ENCODE results near the gene TMEM69. TPM values are rescaled to one million over a fixed set of nuclear protein-coding genes. Genes with fewer than 3 reads are reported as not detected.
A peak's percentile ranks its signal among the peaks of the same experiment; 100 is the strongest.
"Not testable (repeated sequence)": the region's sequence is repeated elsewhere in the genome, so short reads cannot be mapped to it uniquely, and the experiment has no call there.

TMEM69 gene
- total RNA-seq, 1 donor from 2014 or later, result 13.3 TPM

GRCh38 chr1:45721207-45721606 lies 33.2 kb downstream of the TMEM69 start:
- DNase-seq (ENCODE audit: extremely low spot score in 2 of 2), result no peak
- H3K27me3 ChIP-seq, result no peaks in the 10 kb centered on the region
- no peak overlapping the region for H3K27ac ChIP-seq
- H3K36me3 ChIP-seq, result peaks cover 0 to 4% of the 10 kb centered on the region in 2 donors
- no peak overlapping the region for H3K4me3 ChIP-seq
- intact Hi-C loops (cut with DNase I), result no loop called here
- H3K4me1 ChIP-seq, result no peaks in the 10 kb centered on the region
- no peak for TF ChIP-seq CTCF (IDR thresholded peaks at IDR 0.05)
- TF ChIP-seq POLR2A (IDR thresholded peaks at IDR 0.05), result no peak
- TF ChIP-seq POLR2AphosphoS5 (IDR thresholded peaks at IDR 0.05; ENCODE audit: insufficient read depth in 1 of 2, low read depth in 1 of 2), result no peak
- no peaks in the 10 kb centered on the region for H3K9me3 ChIP-seq

- H3K27ac ChIP-seq, result no peak overlapping the region
- intact Hi-C loops (cut with DNase I), result no loop called here
- no peaks in the 10 kb centered on the region for H3K9me3 ChIP-seq
- H3K4me1 ChIP-seq, result no peaks in the 10 kb centered on the region
- no peak for DNase-seq (ENCODE audit: extremely low spot score in 2 of 2)
- H3K36me3 ChIP-seq, result peaks cover 0 to 10% of the 10 kb centered on the region in 2 donors
- no peak overlapping the region for H3K4me3 ChIP-seq
- H3K27me3 ChIP-seq, result no peaks in the 10 kb centered on the region
- TF ChIP-seq CTCF (IDR thresholded peaks at IDR 0.05) (no peak), POLR2A (IDR thresholded peaks at IDR 0.05) (no peak), POLR2AphosphoS5 (IDR thresholded peaks at IDR 0.05; ENCODE audit: insufficient read depth in 1 of 2, low read depth in 1 of 2) (no peak)
These were observed 34.8 kb downstream of the TMEM69 start for GRCh38 chr1:45722809-45723208.

- Histone ChIP-seq H3K4me1 (no peaks in the 10 kb centered on the region), H3K9me3 (no peaks in the 10 kb centered on the region), H3K27me3 (no peaks in the 10 kb centered on the region), H3K27ac (no peak overlapping the region), H3K4me3 (no peak overlapping the region), H3K36me3 (peaks cover 0 to 16% of the 10 kb centered on the region in 2 donors)
- TF ChIP-seq POLR2AphosphoS5 (IDR thresholded peaks at IDR 0.05; ENCODE audit: insufficient read depth in 1 of 2, low read depth in 1 of 2) (no peak), CTCF (IDR thresholded peaks at IDR 0.05) (no peak), POLR2A (IDR thresholded peaks at IDR 0.05) (no peak)
- intact Hi-C loops (cut with DNase I), result no loop called here
- no peak for DNase-seq (ENCODE audit: extremely low spot score in 2 of 2)
These were observed 35.4 kb downstream of the TMEM69 start for GRCh38 chr1:45723248-45723930.

GRCh38 chr1:45726007-45726406 lies 38.0 kb downstream of the TMEM69 start:
- H3K9me3 ChIP-seq; DNase-seq (ENCODE audit: extremely low spot score in 2 of 2); intact Hi-C loops (cut with DNase I); H3K4me1 ChIP-seq; H3K4me3 ChIP-seq; H3K27me3 ChIP-seq; H3K27ac ChIP-seq: not testable (repeated sequence)
- H3K36me3 ChIP-seq, result peaks cover 0 to 21% of the 10 kb centered on the region in 2 donors

- H3K27me3 ChIP-seq, result no peaks in the 10 kb centered on the region
- DNase-seq (ENCODE audit: extremely low spot score in 2 of 2), result no peak
- H3K27ac ChIP-seq, result no peak overlapping the region
- no peak overlapping the region for H3K4me3 ChIP-seq
- intact Hi-C loops (cut with DNase I), result no loop called here
- no peaks in the 10 kb centered on the region for H3K9me3 ChIP-seq
- peaks cover 4% of the 10 kb centered on the region for H3K4me1 ChIP-seq
- no peak for TF ChIP-seq POLR2A (IDR thresholded peaks at IDR 0.05)
- no peak for TF ChIP-seq CTCF (IDR thresholded peaks at IDR 0.05)
- TF ChIP-seq POLR2AphosphoS5 (IDR thresholded peaks at IDR 0.05; ENCODE audit: insufficient read depth in 1 of 2, low read depth in 1 of 2), result peak in 1 of 2 donors; percentile 80
- peaks cover 0 to 21% of the 10 kb centered on the region in 2 donors for H3K36me3 ChIP-seq
These were observed 42.2 kb downstream of the TMEM69 start for GRCh38 chr1:45730075-45730779.
